ENCODE measurements around the gene PYGB.
A peak's percentile ranks its signal among the peaks of the same experiment; 100 is the strongest.
"Not testable (repeated sequence)": the region's sequence is repeated elsewhere in the genome, so short reads cannot be mapped to it uniquely, and the experiment has no call there.

The PYGB gene

GRCh38 chr20:25259788-25260254, 11.9 kb downstream of the PYGB start:
- H3K27me3 Mint-ChIP-seq, result no peaks in the 10 kb centered on the region
- peak overlapping the region; percentile 31 for H3K4me3 Mint-ChIP-seq
- peaks cover 47% of the 10 kb centered on the region for H3K4me1 Mint-ChIP-seq
- H3K36me3 Mint-ChIP-seq, result peaks cover 18% of the 10 kb centered on the region
- peak overlapping the region; percentile 73 for H3K27ac Mint-ChIP-seq
- peaks cover 4% of the 10 kb centered on the region for H3K9me3 Mint-ChIP-seq

- Mint-ChIP-seq H3K4me1 (peaks cover 46% of the 10 kb centered on the region), H3K4me3 (peak overlapping the region; percentile 23), H3K36me3 (peaks cover 18% of the 10 kb centered on the region)
- not testable (repeated sequence) for H3K9me3 Mint-ChIP-seq, H3K27me3 Mint-ChIP-seq, H3K27ac Mint-ChIP-seq
Observed at GRCh38 chr20:25260770-25261437, 13.0 kb downstream of the PYGB start.

- no peak overlapping the region for H3K4me3 Mint-ChIP-seq
- H3K9me3 Mint-ChIP-seq, result no peaks in the 10 kb centered on the region
- no peak overlapping the region for H3K27ac Mint-ChIP-seq
- peaks cover 3% of the 10 kb centered on the region for H3K36me3 Mint-ChIP-seq
- no peaks in the 10 kb centered on the region for H3K27me3 Mint-ChIP-seq
- H3K4me1 Mint-ChIP-seq, result peaks cover 11% of the 10 kb centered on the region
Observed at GRCh38 chr20:25269057-25269832, 21.4 kb downstream of the PYGB start.

GRCh38 chr20:25269833-25270170, 21.9 kb downstream of the PYGB start:
- no peak overlapping the region for H3K4me3 Mint-ChIP-seq
- H3K27ac Mint-ChIP-seq, result no peak overlapping the region
- peaks cover 3% of the 10 kb centered on the region for H3K36me3 Mint-ChIP-seq
- H3K4me1 Mint-ChIP-seq, result peaks cover 11% of the 10 kb centered on the region
- no peaks in the 10 kb centered on the region for H3K9me3 Mint-ChIP-seq
- H3K27me3 Mint-ChIP-seq, result no peaks in the 10 kb centered on the region

GRCh38 chr20:25270829-25271251, 23.0 kb downstream of the PYGB start:
- Mint-ChIP-seq H3K9me3 (no peaks in the 10 kb centered on the region), H3K27me3 (no peaks in the 10 kb centered on the region), H3K36me3 (peaks cover 5% of the 10 kb centered on the region)

GRCh38 chr20:25271486-25272222, 23.8 kb downstream of the PYGB start:
- no peak overlapping the region for H3K27ac Mint-ChIP-seq
- H3K27me3 Mint-ChIP-seq, result no peaks in the 10 kb centered on the region
- H3K4me3 Mint-ChIP-seq, result no peak overlapping the region
- H3K36me3 Mint-ChIP-seq, result peaks cover 5% of the 10 kb centered on the region
- H3K9me3 Mint-ChIP-seq, result no peaks in the 10 kb centered on the region
- H3K4me1 Mint-ChIP-seq, result peaks cover 6% of the 10 kb centered on the region

More at GRCh38 chr20:25270829-25271251, 23.0 kb downstream of the PYGB start:
- Mint-ChIP-seq H3K27ac (no peak overlapping the region), H3K4me1 (peaks cover 11% of the 10 kb centered on the region), H3K4me3 (no peak overlapping the region)

GRCh38 chr20:25272223-25273000, 24.5 kb downstream of the PYGB start:
- H3K27me3 Mint-ChIP-seq, result no peaks in the 10 kb centered on the region
- no peaks in the 10 kb centered on the region for H3K9me3 Mint-ChIP-seq
- no peak overlapping the region for H3K4me3 Mint-ChIP-seq
- H3K27ac Mint-ChIP-seq, result peak overlapping the region; percentile 35
- H3K4me1 Mint-ChIP-seq, result no peaks in the 10 kb centered on the region
- H3K36me3 Mint-ChIP-seq, result peaks cover 5% of the 10 kb centered on the region

- peak overlapping the region; percentile 35 for H3K27ac Mint-ChIP-seq
- H3K4me3 Mint-ChIP-seq, result no peak overlapping the region
- H3K36me3 Mint-ChIP-seq, result peaks cover 5% of the 10 kb centered on the region
- no peaks in the 10 kb centered on the region for H3K27me3 Mint-ChIP-seq
- H3K4me1 Mint-ChIP-seq, result no peaks in the 10 kb centered on the region
- H3K9me3 Mint-ChIP-seq, result no peaks in the 10 kb centered on the region
Observed at GRCh38 chr20:25273046-25273445, 25.2 kb downstream of the PYGB start.

- H3K4me3 Mint-ChIP-seq, result no peak overlapping the region
- H3K4me1 Mint-ChIP-seq, result no peaks in the 10 kb centered on the region
- no peaks in the 10 kb centered on the region for H3K27me3 Mint-ChIP-seq
- peaks cover 5% of the 10 kb centered on the region for H3K36me3 Mint-ChIP-seq
- H3K9me3 Mint-ChIP-seq, result no peaks in the 10 kb centered on the region
- no peak overlapping the region for H3K27ac Mint-ChIP-seq
Observed at GRCh38 chr20:25273541-25274358, 25.9 kb downstream of the PYGB start.

GRCh38 chr20:25274481-25274880, 26.6 kb downstream of the PYGB start:
- no peaks in the 10 kb centered on the region for H3K27me3 Mint-ChIP-seq
- H3K36me3 Mint-ChIP-seq, result peaks cover 2% of the 10 kb centered on the region
- H3K9me3 Mint-ChIP-seq, result no peaks in the 10 kb centered on the region
- H3K4me1 Mint-ChIP-seq, result no peaks in the 10 kb centered on the region
- no peak overlapping the region for H3K27ac Mint-ChIP-seq
- H3K4me3 Mint-ChIP-seq, result no peak overlapping the region

- no peak overlapping the region for H3K27ac Mint-ChIP-seq
Observed at GRCh38 chr20:25274891-25275812, 27.3 kb downstream of the PYGB start.

GRCh38 chr20:25275813-25276532, 28.1 kb downstream of the PYGB start:
- Mint-ChIP-seq H3K9me3 (no peaks in the 10 kb centered on the region), H3K27ac (no peak overlapping the region), H3K4me3 (no peak overlapping the region), H3K36me3 (peaks cover 2% of the 10 kb centered on the region), H3K27me3 (no peaks in the 10 kb centered on the region), H3K4me1 (no peaks in the 10 kb centered on the region)

More at GRCh38 chr20:25274891-25275812, 27.3 kb downstream of the PYGB start:
- Mint-ChIP-seq H3K36me3 (peaks cover 2% of the 10 kb centered on the region), H3K4me1 (no peaks in the 10 kb centered on the region), H3K4me3 (no peak overlapping the region), H3K9me3 (no peaks in the 10 kb centered on the region), H3K27me3 (no peaks in the 10 kb centered on the region)

GRCh38 chr20:25276533-25277050, 28.7 kb downstream of the PYGB start:
- Mint-ChIP-seq H3K4me1 (no peaks in the 10 kb centered on the region), H3K4me3 (no peak overlapping the region), H3K27ac (no peak overlapping the region), H3K36me3 (peaks cover 2% of the 10 kb centered on the region), H3K27me3 (no peaks in the 10 kb centered on the region), H3K9me3 (no peaks in the 10 kb centered on the region)
